Urinary bladder (tissue), 4 donors: ENCODE results near the gene ARPC1B. TPM values are rescaled to one million over a fixed set of nuclear protein-coding genes. Genes with fewer than 3 reads are reported as not detected.
"Not testable (repeated sequence)": the region's sequence is repeated elsewhere in the genome, so short reads cannot be mapped to it uniquely, and the experiment has no call there.

ENCODE experiments used
- DNase-seq: peaks from one replicate; pipeline ENCODE4 v3.0.0-alpha.2; 2015; ENCODE audit errors: extremely low spot score
- H3K27ac ChIP-seq: one replicate; pipeline ENCODE4 v1.5.1; 2013; ENCODE audit warnings: low read depth, mild to moderate bottlenecking, moderate library complexity
- H3K36me3 ChIP-seq: one replicate; pipeline ENCODE4 v1.6.1; 2013; ENCODE audit warnings: mild to moderate bottlenecking, moderate library complexity; ENCODE audit not compliant: insufficient read depth
- H3K4me1 ChIP-seq: one replicate; pipeline ENCODE4 v1.6.1; 2013; ENCODE audit warnings: mild to moderate bottlenecking, moderate library complexity; ENCODE audit not compliant: insufficient read depth
- H3K4me3 ChIP-seq: one replicate; pipeline ENCODE4 v1.5.1; 2013; ENCODE audit warnings: low read depth, low read length
- WGBS: extraction: QIAGEN DNeasy Blood & Tissue Kit; methylation state at CpG from one replicate; pipeline ENCODE4 v1.1.7; 2013; 5-methylcytosine and 5-hydroxymethylcytosine counted together
- polyA plus RNA-seq: library from polyadenylated mRNA; stranded (reverse); fragments of 200-250 nt; gene quantifications from one replicate; pipeline ENCODE4 v1.2.3, GENCODE V29; 2013
- total RNA-seq: library from RNA; depleted of rRNA; stranded (reverse); fragments of >200 nt; gene quantifications from one replicate; pipeline ENCODE4 v1.2.3, GENCODE V29; 2014
- donor health status: healthy with polysubstance abuse.
- donor health status: healthy.

ARPC1B gene
- total and polyA plus RNA-seq, 2 donors, result 84.4 to 184 TPM

GRCh38 chr7:99357701-99358490, 16.6 kb upstream of the ARPC1B start:
- WGBS, result 90% methylated on average over 16 of the region's 16 CpGs
- DNase-seq, result no peak
- Histone ChIP-seq H3K36me3 (peaks cover 2% of the 10 kb centered on the region), H3K4me3 (no peak overlapping the region), H3K4me1 (no peaks in the 10 kb centered on the region), H3K27ac (no peak overlapping the region)

GRCh38 chr7:99358521-99358920, 16.0 kb upstream of the ARPC1B start:
- H3K4me1 ChIP-seq, H3K4me3 ChIP-seq, H3K36me3 ChIP-seq, H3K27ac ChIP-seq, DNase-seq: not testable (repeated sequence)
- 91% methylated on average over 15 of the region's 15 CpGs for WGBS

GRCh38 chr7:99359465-99360154, 14.9 kb upstream of the ARPC1B start:
- Histone ChIP-seq H3K4me3 (no peak overlapping the region), H3K27ac (no peak overlapping the region), H3K36me3 (peaks cover 2% of the 10 kb centered on the region), H3K4me1 (no peaks in the 10 kb centered on the region)
- no peak for DNase-seq
- 89% methylated on average over 22 of the region's 22 CpGs for WGBS

- no peak overlapping the region for H3K4me3 ChIP-seq
- no peaks in the 10 kb centered on the region for H3K4me1 ChIP-seq
- DNase-seq, result no peak
- no peak overlapping the region for H3K27ac ChIP-seq
- WGBS, result 77% methylated on average over 3 of the region's 3 CpGs
- peaks cover 4% of the 10 kb centered on the region for H3K36me3 ChIP-seq
Observed at GRCh38 chr7:99362801-99363200, 11.7 kb upstream of the ARPC1B start.

- DNase-seq, result no peak
- WGBS, result 90% methylated on average over 5 of the region's 5 CpGs
- H3K4me3 ChIP-seq, result no peak overlapping the region
- H3K36me3 ChIP-seq, result peaks cover 4% of the 10 kb centered on the region
- no peaks in the 10 kb centered on the region for H3K4me1 ChIP-seq
- H3K27ac ChIP-seq, result no peak overlapping the region
Observed at GRCh38 chr7:99363286-99363685, 11.2 kb upstream of the ARPC1B start.

- WGBS, result 82% methylated on average over 17 of the region's 17 CpGs
- Histone ChIP-seq H3K4me3 (no peak overlapping the region), H3K36me3 (peaks cover 4% of the 10 kb centered on the region), H3K27ac (no peak overlapping the region), H3K4me1 (no peaks in the 10 kb centered on the region)
- no peak for DNase-seq
Observed at GRCh38 chr7:99365318-99366141, 9.0 kb upstream of the ARPC1B start.

GRCh38 chr7:99366646-99367045, 7.9 kb upstream of the ARPC1B start:
- WGBS, result 77% methylated on average over 11 of the region's 11 CpGs
- Histone ChIP-seq H3K36me3 (peaks cover 4% of the 10 kb centered on the region), H3K4me1 (no peaks in the 10 kb centered on the region), H3K27ac (no peak overlapping the region), H3K4me3 (no peak overlapping the region)
- DNase-seq, result no peak

- H3K4me1 ChIP-seq, result no peaks in the 10 kb centered on the region
Observed at GRCh38 chr7:99368750-99369389, 5.7 kb upstream of the ARPC1B start.

GRCh38 chr7:99369767-99370391, 4.7 kb upstream of the ARPC1B start:
- Histone ChIP-seq H3K4me3 (no peak overlapping the region), H3K4me1 (no peaks in the 10 kb centered on the region), H3K36me3 (peaks cover 3% of the 10 kb centered on the region), H3K27ac (no peak overlapping the region)
- 34% methylated on average over 9 of the region's 9 CpGs for WGBS
- DNase-seq, result no peak

More at GRCh38 chr7:99368750-99369389, 5.7 kb upstream of the ARPC1B start:
- H3K36me3 ChIP-seq, result peaks cover 4% of the 10 kb centered on the region
- no peak overlapping the region for H3K4me3 ChIP-seq
- no peak overlapping the region for H3K27ac ChIP-seq
- no peak for DNase-seq
- WGBS, result 92% methylated on average over 13 of the region's 13 CpGs

- Histone ChIP-seq H3K4me1 (no peaks in the 10 kb centered on the region), H3K27ac (no peak overlapping the region), H3K4me3 (no peak overlapping the region), H3K36me3 (peaks cover 2% of the 10 kb centered on the region)
- DNase-seq, result no peak
- WGBS, result 92% methylated on average over 11 of the region's 11 CpGs
Observed at GRCh38 chr7:99371376-99371920, 3.1 kb upstream of the ARPC1B start.

GRCh38 chr7:99372275-99373090, 2.0 kb upstream of the ARPC1B start:
- H3K27ac ChIP-seq, result no peak overlapping the region
- H3K36me3 ChIP-seq, result no peaks in the 10 kb centered on the region
- H3K4me1 ChIP-seq, result no peaks in the 10 kb centered on the region
- DNase-seq, result no peak
- H3K4me3 ChIP-seq, result no peak overlapping the region
- 44% methylated on average over 21 of the region's 21 CpGs for WGBS
